Measurements from ENCODE around the gene PACS1. TPM values are rescaled to one million over a fixed set of nuclear protein-coding genes. Genes with fewer than 3 reads are reported as not detected.

The PACS1 gene
- total and polyA plus RNA-seq, 2 donors (not counting 1 experiment from before 2014, with no cell fraction given): 131 to 303 TPM

DNA sequence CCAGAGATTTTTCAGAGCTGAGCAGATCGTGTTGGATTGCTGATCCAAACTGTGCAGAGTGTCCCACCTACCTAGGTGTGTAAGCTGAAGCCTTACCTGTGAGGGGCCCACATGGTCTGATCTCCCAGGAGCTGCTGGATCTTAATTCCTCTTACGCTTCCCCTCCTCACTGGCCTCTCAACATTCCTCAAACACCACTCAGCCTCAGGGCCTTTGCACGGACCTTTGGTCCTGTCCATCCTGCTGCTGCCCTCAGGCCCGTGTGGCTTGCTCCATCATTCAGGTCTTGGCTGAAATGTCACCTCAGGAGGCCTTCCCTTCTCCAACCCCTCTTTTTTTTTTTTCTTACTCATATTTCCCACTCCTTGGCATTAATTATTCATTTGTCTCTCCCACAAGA is 177.2 kb downstream of the PACS1 start:
- Mint-ChIP-seq H3K9me3 (ENCODE audit: insufficient read depth) (no peaks in the 10 kb centered on the region), H3K27me3 (no peaks in the 10 kb centered on the region), H3K27ac (no peak overlapping the region), H3K4me1 (peaks cover 4% of the 10 kb centered on the region), H3K4me3 (no peak overlapping the region)
- no peak for ATAC-seq (ENCODE audit: low read depth)
- Histone ChIP-seq H3K4me2 (replicated peaks; ENCODE audit: low read depth, low read length, poor library complexity, severe bottlenecking) (no peak overlapping the region), H2AFZ (ENCODE audit: insufficient read depth, low read depth, low read length, poor library complexity, severe bottlenecking) (no peak overlapping the region), H4K20me1 (ENCODE audit: control insufficient read depth, insufficient read depth, low read length, poor library complexity, severe bottlenecking) (peaks cover 7% of the 10 kb centered on the region), H3K9me3 (ENCODE audit: control extremely low read depth in 1 of 3, control insufficient read depth in 2 of 3, insufficient read depth in 1 of 3, low read length in 2 of 3) (no peaks in the 10 kb centered on the region), H3K4me1 (ENCODE audit: control insufficient read depth in 2 of 2, insufficient read depth in 2 of 2, low read length in 2 of 2) (peaks cover 0 to 3% of the 10 kb centered on the region in 2 donors), H3K27me3 (replicated peaks in 1 of 4; ENCODE audit: control extremely low read depth in 1 of 4, control insufficient read depth in 3 of 4, insufficient read depth in 4 of 4, low read length in 3 of 4) (no peaks in the 10 kb centered on the region), H3K79me2 (ENCODE audit: control insufficient read depth, insufficient read depth, low read length) (no peaks in the 10 kb centered on the region), H3K36me3 (replicated peaks in 1 of 2; ENCODE audit: control extremely low read depth in 1 of 2, control insufficient read depth in 1 of 2, extremely low read depth in 1 of 2, insufficient read depth in 2 of 2, low read length in 1 of 2) (peaks cover 0 to 46% of the 10 kb centered on the region in 2 experiments), H3K4me3 (ENCODE audit: control extremely low read depth in 1 of 5, extremely low read depth in 1 of 5, insufficient read depth in 1 of 5, low read depth in 2 of 5, low read length in 4 of 5) (no peak overlapping the region), H3K27ac (ENCODE audit: low read length in 2 of 2) (no peak overlapping the region), H3K9ac (ENCODE audit: low read length) (no peak overlapping the region)
- CTCF ChIA-PET: interaction anchor here (1.5 kb wide), 1 partner anchor 225 kb away, joined by 3 read pairs; no protein-coding TSS in a partner anchor
- 97% methylated on average over 4 of the region's 4 CpGs for WGBS (ENCODE audit: insufficient coverage)
- no peak for TF ChIP-seq EZH2 (IDR thresholded peaks at IDR 0.05; ENCODE audit: borderline replicate concordance, insufficient read depth, low read depth, low read length, poor library complexity, severe bottlenecking)
- TF ChIP-seq, protein P1, sequence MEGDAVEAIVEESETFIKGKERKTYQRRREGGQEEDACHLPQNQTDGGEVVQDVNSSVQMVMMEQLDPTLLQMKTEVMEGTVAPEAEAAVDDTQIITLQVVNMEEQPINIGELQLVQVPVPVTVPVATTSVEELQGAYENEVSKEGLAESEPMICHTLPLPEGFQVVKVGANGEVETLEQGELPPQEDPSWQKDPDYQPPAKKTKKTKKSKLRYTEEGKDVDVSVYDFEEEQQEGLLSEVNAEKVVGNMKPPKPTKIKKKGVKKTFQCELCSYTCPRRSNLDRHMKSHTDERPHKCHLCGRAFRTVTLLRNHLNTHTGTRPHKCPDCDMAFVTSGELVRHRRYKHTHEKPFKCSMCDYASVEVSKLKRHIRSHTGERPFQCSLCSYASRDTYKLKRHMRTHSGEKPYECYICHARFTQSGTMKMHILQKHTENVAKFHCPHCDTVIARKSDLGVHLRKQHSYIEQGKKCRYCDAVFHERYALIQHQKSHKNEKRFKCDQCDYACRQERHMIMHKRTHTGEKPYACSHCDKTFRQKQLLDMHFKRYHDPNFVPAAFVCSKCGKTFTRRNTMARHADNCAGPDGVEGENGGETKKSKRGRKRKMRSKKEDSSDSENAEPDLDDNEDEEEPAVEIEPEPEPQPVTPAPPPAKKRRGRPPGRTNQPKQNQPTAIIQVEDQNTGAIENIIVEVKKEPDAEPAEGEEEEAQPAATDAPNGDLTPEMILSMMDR (IDR thresholded peaks at IDR 0.05): no peak
- no peak for DNase-seq
- POLR2A ChIA-PET: no interaction called here
- intact Hi-C loops (cut with micrococcal nuclease): no loop called here

- Mint-ChIP-seq H3K4me1 (peaks cover 4% of the 10 kb centered on the region), H3K4me3 (no peak overlapping the region), H3K27me3 (no peaks in the 10 kb centered on the region), H3K9me3 (ENCODE audit: insufficient read depth) (no peaks in the 10 kb centered on the region), H3K27ac (no peak overlapping the region)
- 75% methylated on average over 1 of the region's 3 CpGs for WGBS (ENCODE audit: insufficient coverage)
- DNase-seq (no peak), ATAC-seq (ENCODE audit: low read depth) (no peak)
- no peaks in the 10 kb centered on the region for H3K4me1 ChIP-seq (ENCODE audit: control insufficient read depth in 2 of 2, insufficient read depth in 2 of 2, low read length in 2 of 2)
- H3K36me3 ChIP-seq (replicated peaks in 1 of 2; ENCODE audit: control extremely low read depth in 1 of 2, control insufficient read depth in 1 of 2, extremely low read depth in 1 of 2, insufficient read depth in 2 of 2, low read length in 1 of 2): peaks cover 0 to 41% of the 10 kb centered on the region in 2 experiments
- no peak overlapping the region for H3K4me2 ChIP-seq (replicated peaks; ENCODE audit: low read depth, low read length, poor library complexity, severe bottlenecking)
- no peaks in the 10 kb centered on the region for H3K27me3 ChIP-seq (replicated peaks in 1 of 4; ENCODE audit: control extremely low read depth in 1 of 4, control insufficient read depth in 3 of 4, insufficient read depth in 4 of 4, low read length in 3 of 4)
- no peak overlapping the region for H3K9ac ChIP-seq (ENCODE audit: low read length)
- ChIA-PET CTCF (no interaction called here), POLR2A (no interaction called here)
- H4K20me1 ChIP-seq (ENCODE audit: control insufficient read depth, insufficient read depth, low read length, poor library complexity, severe bottlenecking): peaks cover 5% of the 10 kb centered on the region
- H3K79me2 ChIP-seq (ENCODE audit: control insufficient read depth, insufficient read depth, low read length): no peaks in the 10 kb centered on the region
- H3K9me3 ChIP-seq (ENCODE audit: control extremely low read depth in 1 of 3, control insufficient read depth in 2 of 3, insufficient read depth in 1 of 3, low read length in 2 of 3): no peaks in the 10 kb centered on the region
- no peak overlapping the region for H3K4me3 ChIP-seq (ENCODE audit: control extremely low read depth in 1 of 5, extremely low read depth in 1 of 5, insufficient read depth in 1 of 5, low read depth in 2 of 5, low read length in 4 of 5)
- TF ChIP-seq, protein P1 (IDR thresholded peaks at IDR 0.05): no peak
- no peak for TF ChIP-seq EZH2 (IDR thresholded peaks at IDR 0.05; ENCODE audit: borderline replicate concordance, insufficient read depth, low read depth, low read length, poor library complexity, severe bottlenecking)
- no peak overlapping the region for H3K27ac ChIP-seq (ENCODE audit: low read length in 2 of 2)
- intact Hi-C loops (cut with micrococcal nuclease): no loop called here
- H2AFZ ChIP-seq (ENCODE audit: insufficient read depth, low read depth, low read length, poor library complexity, severe bottlenecking): no peak overlapping the region
These were observed 177.7 kb downstream of the PACS1 start for GRCh38 chr11:66247801-66248200.
